ENCODE results near the gene CTDNEP1.
A peak's percentile ranks its signal among the peaks of the same experiment; 100 is the strongest.

Gene CTDNEP1

GRCh38 chr17:7233701-7234082, 17.8 kb downstream of the CTDNEP1 start:
- peak overlapping the region; percentile 92 for H3K4me3 ChIP-seq (replicated peaks; ENCODE audit: low read depth, low read length)
- DNase-seq (ENCODE audit: extremely low read depth, low read depth) = no peak
- no peak for TF ChIP-seq CTCF (IDR thresholded peaks at IDR 0.05; ENCODE audit: low read depth, low read length, missing control alignments)

- no peak for DNase-seq (ENCODE audit: extremely low read depth, low read depth)
- H3K4me3 ChIP-seq (replicated peaks; ENCODE audit: low read depth, low read length) = peak overlapping the region; percentile 92
- no peak for TF ChIP-seq CTCF (IDR thresholded peaks at IDR 0.05; ENCODE audit: low read depth, low read length, missing control alignments)
These were observed 19.4 kb downstream of the CTDNEP1 start for GRCh38 chr17:7232114-7232513.

GRCh38 chr17:7229504-7229903, 22.0 kb downstream of the CTDNEP1 start:
- no peak for TF ChIP-seq CTCF (IDR thresholded peaks at IDR 0.05; ENCODE audit: low read depth, low read length, missing control alignments)
- no peak overlapping the region for H3K4me3 ChIP-seq (replicated peaks; ENCODE audit: low read depth, low read length)
- no peak for DNase-seq (ENCODE audit: extremely low read depth, low read depth)

- no peak for DNase-seq (ENCODE audit: extremely low read depth, low read depth)
- no peak for TF ChIP-seq CTCF (IDR thresholded peaks at IDR 0.05; ENCODE audit: low read depth, low read length, missing control alignments)
- no peak overlapping the region for H3K4me3 ChIP-seq (replicated peaks; ENCODE audit: low read depth, low read length)
These were observed 22.6 kb downstream of the CTDNEP1 start for GRCh38 chr17:7228920-7229319.

GRCh38 chr17:7226721-7227710, 24.5 kb downstream of the CTDNEP1 start:
- DNase-seq (ENCODE audit: extremely low read depth, low read depth) = no peak
- no peak overlapping the region for H3K4me3 ChIP-seq (replicated peaks; ENCODE audit: low read depth, low read length)
- TF ChIP-seq CTCF (IDR thresholded peaks at IDR 0.05; ENCODE audit: low read depth, low read length, missing control alignments) = no peak

- no peak for TF ChIP-seq CTCF (IDR thresholded peaks at IDR 0.05; ENCODE audit: low read depth, low read length, missing control alignments)
- no peak for DNase-seq (ENCODE audit: extremely low read depth, low read depth)
- no peak overlapping the region for H3K4me3 ChIP-seq (replicated peaks; ENCODE audit: low read depth, low read length)
These were observed 25.7 kb downstream of the CTDNEP1 start for GRCh38 chr17:7225711-7226331.
